ENCODE data around the gene PLEKHM2.

The PLEKHM2 gene

DNA sequence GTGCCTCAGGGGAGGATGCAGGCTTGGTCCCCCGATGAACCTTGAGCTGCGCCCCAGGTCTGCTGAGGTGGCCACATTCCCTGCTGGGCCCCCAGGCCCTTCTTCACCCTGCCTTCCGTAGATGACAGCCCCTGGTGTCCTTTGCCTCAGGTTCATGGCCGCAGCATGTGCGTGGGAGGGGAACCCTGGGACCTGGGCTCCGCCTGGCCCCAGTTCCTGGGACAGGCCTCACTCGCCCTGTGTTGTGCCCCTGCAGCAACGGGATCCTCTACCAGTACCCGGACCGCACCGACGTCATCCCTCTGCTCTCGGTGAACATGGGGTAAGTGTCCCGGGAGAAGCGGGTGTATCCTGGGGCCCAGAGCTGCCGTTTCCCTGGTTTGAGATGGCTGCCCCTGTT is 46.8 kb downstream of the PLEKHM2 start:
- no peak for ATAC-seq
- TF ChIP-seq GLIS3 (CRISPR knock-in tag; IDR thresholded peaks at IDR 0.05) (no peak), ZFP30 (CRISPR knock-in tag; IDR thresholded peaks at IDR 0.05) (no peak), ESRRG (CRISPR knock-in tag; IDR thresholded peaks at IDR 0.05) (no peak), TCF4 (CRISPR knock-in tag; IDR thresholded peaks at IDR 0.05; ENCODE audit: borderline replicate concordance) (no peak), ZC3H10 (CRISPR knock-in tag; IDR thresholded peaks at IDR 0.05) (no peak), TOX (CRISPR knock-in tag; IDR thresholded peaks at IDR 0.05; ENCODE audit: borderline replicate concordance) (no peak), CSDC2 (CRISPR knock-in tag; IDR thresholded peaks at IDR 0.05) (no peak), ZNF565 (CRISPR knock-in tag; conservative IDR thresholded peaks at IDR 0.05; ENCODE audit: low read depth) (no peak)
- TF ChIP-seq, protein P1, sequence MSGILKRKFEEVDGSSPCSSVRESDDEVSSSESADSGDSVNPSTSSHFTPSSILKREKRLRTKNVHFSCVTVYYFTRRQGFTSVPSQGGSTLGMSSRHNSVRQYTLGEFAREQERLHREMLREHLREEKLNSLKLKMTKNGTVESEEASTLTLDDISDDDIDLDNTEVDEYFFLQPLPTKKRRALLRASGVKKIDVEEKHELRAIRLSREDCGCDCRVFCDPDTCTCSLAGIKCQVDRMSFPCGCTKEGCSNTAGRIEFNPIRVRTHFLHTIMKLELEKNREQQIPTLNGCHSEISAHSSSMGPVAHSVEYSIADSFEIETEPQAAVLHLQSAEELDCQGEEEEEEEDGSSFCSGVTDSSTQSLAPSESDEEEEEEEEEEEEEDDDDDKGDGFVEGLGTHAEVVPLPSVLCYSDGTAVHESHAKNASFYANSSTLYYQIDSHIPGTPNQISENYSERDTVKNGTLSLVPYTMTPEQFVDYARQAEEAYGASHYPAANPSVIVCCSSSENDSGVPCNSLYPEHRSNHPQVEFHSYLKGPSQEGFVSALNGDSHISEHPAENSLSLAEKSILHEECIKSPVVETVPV (CRISPR knock-in tag; IDR thresholded peaks at IDR 0.05) = no peak
- TF ChIP-seq, protein P2, sequence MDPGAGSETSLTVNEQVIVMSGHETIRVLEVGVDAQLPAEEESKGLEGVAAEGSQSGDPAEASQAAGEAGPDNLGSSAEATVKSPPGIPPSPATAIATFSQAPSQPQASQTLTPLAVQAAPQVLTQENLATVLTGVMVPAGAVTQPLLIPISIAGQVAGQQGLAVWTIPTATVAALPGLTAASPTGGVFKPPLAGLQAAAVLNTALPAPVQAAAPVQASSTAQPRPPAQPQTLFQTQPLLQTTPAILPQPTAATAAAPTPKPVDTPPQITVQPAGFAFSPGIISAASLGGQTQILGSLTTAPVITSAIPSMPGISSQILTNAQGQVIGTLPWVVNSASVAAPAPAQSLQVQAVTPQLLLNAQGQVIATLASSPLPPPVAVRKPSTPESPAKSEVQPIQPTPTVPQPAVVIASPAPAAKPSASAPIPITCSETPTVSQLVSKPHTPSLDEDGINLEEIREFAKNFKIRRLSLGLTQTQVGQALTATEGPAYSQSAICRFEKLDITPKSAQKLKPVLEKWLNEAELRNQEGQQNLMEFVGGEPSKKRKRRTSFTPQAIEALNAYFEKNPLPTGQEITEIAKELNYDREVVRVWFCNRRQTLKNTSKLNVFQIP (CRISPR knock-in tag; IDR thresholded peaks at IDR 0.05; ENCODE audit: borderline replicate concordance, low read depth) = no peak
- TF ChIP-seq, protein P3, sequence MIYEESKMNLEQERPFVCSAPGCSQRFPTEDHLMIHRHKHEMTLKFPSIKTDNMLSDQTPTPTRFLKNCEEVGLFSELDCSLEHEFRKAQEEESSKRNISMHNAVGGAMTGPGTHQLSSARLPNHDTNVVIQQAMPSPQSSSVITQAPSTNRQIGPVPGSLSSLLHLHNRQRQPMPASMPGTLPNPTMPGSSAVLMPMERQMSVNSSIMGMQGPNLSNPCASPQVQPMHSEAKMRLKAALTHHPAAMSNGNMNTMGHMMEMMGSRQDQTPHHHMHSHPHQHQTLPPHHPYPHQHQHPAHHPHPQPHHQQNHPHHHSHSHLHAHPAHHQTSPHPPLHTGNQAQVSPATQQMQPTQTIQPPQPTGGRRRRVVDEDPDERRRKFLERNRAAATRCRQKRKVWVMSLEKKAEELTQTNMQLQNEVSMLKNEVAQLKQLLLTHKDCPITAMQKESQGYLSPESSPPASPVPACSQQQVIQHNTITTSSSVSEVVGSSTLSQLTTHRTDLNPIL (CRISPR knock-in tag; IDR thresholded peaks at IDR 0.05; ENCODE audit: low read depth) = no peak

DNA sequence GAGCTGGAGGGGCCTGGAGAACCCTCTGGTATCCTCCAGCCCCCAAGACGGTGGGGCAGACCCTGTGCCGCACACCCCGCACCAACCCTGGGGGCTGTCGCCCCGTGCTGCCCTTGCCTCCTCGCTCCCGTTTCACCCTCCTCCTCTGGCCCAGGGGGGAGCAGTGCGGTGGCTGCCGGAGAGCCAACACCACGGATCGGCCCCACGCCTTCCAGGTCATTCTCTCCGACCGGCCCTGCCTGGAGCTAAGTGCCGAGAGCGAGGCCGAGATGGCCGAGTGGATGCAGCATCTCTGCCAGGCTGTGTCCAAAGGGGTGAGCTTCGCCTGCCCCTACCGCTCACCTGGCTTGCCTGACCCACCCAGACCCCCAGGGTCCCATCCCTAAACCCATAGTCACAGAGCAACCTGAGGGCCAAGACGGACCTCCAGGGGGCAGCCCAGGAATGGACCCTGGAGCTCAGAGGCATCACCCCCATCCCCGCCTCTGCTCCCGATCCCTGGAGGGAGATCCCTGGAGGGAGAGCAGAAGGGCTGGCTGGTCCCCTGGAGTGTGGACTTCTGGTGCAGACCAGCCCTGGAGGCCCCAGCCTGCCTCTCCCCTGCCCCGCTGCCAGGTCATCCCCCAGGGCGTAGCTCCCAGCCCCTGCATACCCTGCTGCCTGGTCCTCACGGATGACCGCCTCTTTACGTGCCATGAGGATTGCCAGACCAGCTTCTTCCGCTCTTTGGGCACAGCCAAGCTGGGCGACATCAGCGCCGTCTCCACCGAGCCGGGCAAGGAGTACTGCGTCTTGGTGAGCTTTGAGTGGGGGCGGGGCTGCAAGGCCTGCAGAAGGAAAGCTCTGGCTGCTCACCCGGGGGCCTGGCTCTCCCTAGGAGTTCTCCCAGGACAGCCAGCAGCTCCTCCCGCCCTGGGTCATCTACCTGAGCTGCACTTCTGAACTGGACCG is 47.9 kb downstream of the PLEKHM2 start:
- ATAC-seq = no peak
- no peak for TF ChIP-seq ZFP3 (CRISPR knock-in tag; IDR thresholded peaks at IDR 0.05)
- TF ChIP-seq, protein P3 (CRISPR knock-in tag; IDR thresholded peaks at IDR 0.05; ENCODE audit: low read depth) = no peak
- TF ChIP-seq ARNTL (CRISPR knock-in tag; IDR thresholded peaks at IDR 0.05; ENCODE audit: borderline replicate concordance, low read depth) = no peak

DNA sequence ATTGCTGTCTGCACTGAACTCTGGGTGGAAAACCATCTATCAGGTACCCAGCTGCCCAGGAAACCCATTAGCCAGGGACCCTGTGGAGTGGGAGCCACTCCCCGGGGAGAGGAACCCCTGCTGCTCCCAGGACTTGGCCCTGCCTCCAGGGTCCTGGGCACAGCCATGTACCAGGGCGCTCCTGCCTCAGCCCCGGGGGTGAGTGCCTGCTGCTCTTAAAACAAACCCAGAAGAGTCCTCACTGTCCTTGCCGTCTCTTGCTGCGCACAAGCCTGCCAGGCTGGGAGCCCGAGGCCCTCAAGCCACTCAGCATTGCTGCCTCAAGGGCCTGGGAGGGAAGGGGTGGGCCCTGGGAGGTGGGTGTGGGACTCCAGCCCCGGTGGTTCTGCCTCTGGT is 48.6 kb downstream of the PLEKHM2 start:
- TF ChIP-seq, protein P4, sequence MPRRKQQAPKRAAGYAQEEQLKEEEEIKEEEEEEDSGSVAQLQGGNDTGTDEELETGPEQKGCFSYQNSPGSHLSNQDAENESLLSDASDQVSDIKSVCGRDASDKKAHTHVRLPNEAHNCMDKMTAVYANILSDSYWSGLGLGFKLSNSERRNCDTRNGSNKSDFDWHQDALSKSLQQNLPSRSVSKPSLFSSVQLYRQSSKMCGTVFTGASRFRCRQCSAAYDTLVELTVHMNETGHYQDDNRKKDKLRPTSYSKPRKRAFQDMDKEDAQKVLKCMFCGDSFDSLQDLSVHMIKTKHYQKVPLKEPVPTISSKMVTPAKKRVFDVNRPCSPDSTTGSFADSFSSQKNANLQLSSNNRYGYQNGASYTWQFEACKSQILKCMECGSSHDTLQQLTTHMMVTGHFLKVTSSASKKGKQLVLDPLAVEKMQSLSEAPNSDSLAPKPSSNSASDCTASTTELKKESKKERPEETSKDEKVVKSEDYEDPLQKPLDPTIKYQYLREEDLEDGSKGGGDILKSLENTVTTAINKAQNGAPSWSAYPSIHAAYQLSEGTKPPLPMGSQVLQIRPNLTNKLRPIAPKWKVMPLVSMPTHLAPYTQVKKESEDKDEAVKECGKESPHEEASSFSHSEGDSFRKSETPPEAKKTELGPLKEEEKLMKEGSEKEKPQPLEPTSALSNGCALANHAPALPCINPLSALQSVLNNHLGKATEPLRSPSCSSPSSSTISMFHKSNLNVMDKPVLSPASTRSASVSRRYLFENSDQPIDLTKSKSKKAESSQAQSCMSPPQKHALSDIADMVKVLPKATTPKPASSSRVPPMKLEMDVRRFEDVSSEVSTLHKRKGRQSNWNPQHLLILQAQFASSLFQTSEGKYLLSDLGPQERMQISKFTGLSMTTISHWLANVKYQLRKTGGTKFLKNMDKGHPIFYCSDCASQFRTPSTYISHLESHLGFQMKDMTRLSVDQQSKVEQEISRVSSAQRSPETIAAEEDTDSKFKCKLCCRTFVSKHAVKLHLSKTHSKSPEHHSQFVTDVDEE (CRISPR knock-in tag; IDR thresholded peaks at IDR 0.05) = no peak
- TF ChIP-seq, protein P2 (CRISPR knock-in tag; IDR thresholded peaks at IDR 0.05; ENCODE audit: borderline replicate concordance, low read depth) = no peak
- TF ChIP-seq ZNF565 (CRISPR knock-in tag; conservative IDR thresholded peaks at IDR 0.05; ENCODE audit: low read depth) (no peak), ZFP3 (CRISPR knock-in tag; IDR thresholded peaks at IDR 0.05) (no peak), TCF4 (CRISPR knock-in tag; IDR thresholded peaks at IDR 0.05; ENCODE audit: borderline replicate concordance) (no peak), ZNF8 (CRISPR knock-in tag; IDR thresholded peaks at IDR 0.05) (no peak), ZNF70 (CRISPR knock-in tag; IDR thresholded peaks at IDR 0.05) (no peak), SNAI2 (CRISPR knock-in tag; IDR thresholded peaks at IDR 0.05) (no peak), ZC3H10 (CRISPR knock-in tag; IDR thresholded peaks at IDR 0.05) (no peak)
- TF ChIP-seq, protein P1 (CRISPR knock-in tag; IDR thresholded peaks at IDR 0.05) = no peak
- ATAC-seq = no peak
